ENCODE measurements around the gene PER2.
"Not testable (repeated sequence)": the region's sequence is repeated elsewhere in the genome, so short reads cannot be mapped to it uniquely, and the experiment has no call there.

Gene PER2

GRCh38 chr2:238285653-238286082 lies 2.7 kb downstream of the PER2 start:
- no peak for DNase-seq

- DNase-seq = no peak
Observed at GRCh38 chr2:238284802-238285515, 3.5 kb downstream of the PER2 start.

GRCh38 chr2:238282861-238283738 lies 5.3 kb downstream of the PER2 start:
- DNase-seq = no peak

GRCh38 chr2:238281826-238282480 lies 6.5 kb downstream of the PER2 start:
- no peak for DNase-seq

GRCh38 chr2:238280083-238280825 lies 8.2 kb downstream of the PER2 start:
- no peak for DNase-seq

- no peak for DNase-seq
Observed at GRCh38 chr2:238279324-238279682, 9.1 kb downstream of the PER2 start.

GRCh38 chr2:238278626-238279323 lies 9.6 kb downstream of the PER2 start:
- no peak for DNase-seq

GRCh38 chr2:238277695-238278094 lies 10.7 kb downstream of the PER2 start:
- DNase-seq = no peak

GRCh38 chr2:238274152-238274865 lies 14.1 kb downstream of the PER2 start:
- no peak for DNase-seq

- not testable (repeated sequence) for DNase-seq
Observed at GRCh38 chr2:238273433-238273832, 15.0 kb downstream of the PER2 start.

- no peak for DNase-seq
Observed at GRCh38 chr2:238272156-238272555, 16.3 kb downstream of the PER2 start.

- DNase-seq = not testable (repeated sequence)
Observed at GRCh38 chr2:238271686-238272085, 16.7 kb downstream of the PER2 start.

- DNase-seq = no peak
Observed at GRCh38 chr2:238271061-238271554, 17.3 kb downstream of the PER2 start.

GRCh38 chr2:238270606-238271005 lies 17.8 kb downstream of the PER2 start:
- no peak for DNase-seq

GRCh38 chr2:238269741-238270140 lies 18.7 kb downstream of the PER2 start:
- DNase-seq = no peak

GRCh38 chr2:238267884-238268680 lies 20.3 kb downstream of the PER2 start:
- DNase-seq = no peak

GRCh38 chr2:238267341-238267710 lies 21.1 kb downstream of the PER2 start:
- no peak for DNase-seq

GRCh38 chr2:238265605-238266004 lies 22.8 kb downstream of the PER2 start:
- no peak for DNase-seq

GRCh38 chr2:238264072-238264460 lies 24.3 kb downstream of the PER2 start:
- no peak for DNase-seq

- DNase-seq = peak; percentile 73
Observed at GRCh38 chr2:238263204-238264071, 25.0 kb downstream of the PER2 start.

Measured in activated naive CD4-positive, alpha-beta T cell treated with anti-CD3 and anti-CD28 coated beads, Interleukin-2, amount 50 U/mL, for 16 hours (primary cell).